Glomerular visceral epithelial cell (primary cell): Measurements from ENCODE around the gene CATSPERZ.
A peak's percentile ranks its signal among the peaks of the same experiment; 100 is the strongest.

Experiments
- DNase-seq: peaks from one replicate; pipeline ENCODE4 v3.0.0-alpha.2; 2016; ENCODE audit errors: extremely low spot score

The CATSPERZ gene

DNA sequence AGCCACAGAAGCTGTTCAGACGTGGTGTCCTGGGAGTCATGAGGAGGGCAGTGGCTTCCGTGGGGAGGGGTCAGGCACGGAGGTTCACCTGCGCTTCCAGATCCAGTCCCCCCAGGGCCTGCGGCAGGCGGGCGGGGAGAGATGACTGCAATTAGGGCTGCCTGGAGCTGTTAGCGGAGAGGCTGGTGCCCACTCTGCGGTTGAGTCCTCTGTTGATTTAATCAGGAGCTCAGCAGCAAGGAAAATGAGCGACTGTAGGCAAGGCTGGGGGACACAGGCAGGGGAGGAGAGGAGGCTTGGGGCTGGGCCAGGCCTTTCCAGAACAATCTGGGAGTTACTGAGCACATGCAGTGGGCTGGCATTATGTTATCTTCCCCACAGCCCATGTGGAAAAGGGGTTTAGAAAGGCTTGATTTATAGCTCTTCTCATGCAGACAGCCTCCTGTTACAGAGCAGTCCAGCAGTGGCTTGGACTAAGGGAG lies 35.7 kb upstream of the CATSPERZ start:
- DNase-seq = no peak

DNA sequence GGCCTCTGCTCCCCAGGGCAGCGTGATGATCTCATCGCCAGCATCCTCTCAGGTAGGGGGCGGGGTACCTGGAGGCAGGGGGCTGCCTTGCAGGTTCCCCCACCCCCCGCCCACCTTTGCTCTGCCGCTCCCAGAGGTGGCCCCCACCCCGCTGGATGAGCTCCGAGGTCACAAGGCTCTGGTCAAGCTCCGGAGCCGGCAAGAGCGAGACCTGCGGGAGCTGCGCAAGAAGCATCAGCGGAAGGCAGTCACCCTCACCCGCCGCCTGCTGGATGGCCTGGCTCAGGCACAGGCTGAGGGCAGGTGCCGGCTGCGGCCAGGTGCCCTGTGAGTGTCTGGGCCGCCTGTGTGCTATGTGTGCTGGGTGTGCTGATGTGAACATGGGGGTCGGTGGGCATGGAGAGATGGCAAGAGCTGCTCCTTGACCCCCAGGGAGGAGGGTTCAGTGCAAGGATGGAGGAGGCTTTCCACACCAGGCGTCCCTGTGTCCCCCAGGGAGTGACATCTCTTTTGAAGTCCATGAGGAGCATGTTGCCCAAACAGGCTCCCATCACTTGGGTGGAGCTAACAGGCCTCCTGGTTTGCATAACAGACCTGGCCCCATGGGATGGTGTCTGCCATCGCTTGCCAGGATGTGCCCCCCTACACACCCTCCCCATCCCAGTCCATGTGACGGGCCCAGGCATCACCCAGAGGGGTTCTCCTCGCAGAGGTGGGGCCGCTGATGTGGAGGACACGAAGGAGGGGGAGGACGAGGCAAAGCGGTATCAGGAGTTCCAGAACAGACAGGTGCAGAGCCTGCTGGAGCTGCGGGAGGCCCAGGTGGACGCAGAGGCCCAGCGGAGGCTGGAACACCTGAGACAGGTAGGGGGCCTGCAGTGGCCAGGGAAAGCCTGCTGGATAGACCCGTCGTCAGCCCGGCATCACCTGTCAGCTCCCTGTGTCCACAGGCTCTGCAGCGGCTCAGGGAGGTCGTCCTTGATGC lies 34.7 kb upstream of the CATSPERZ start:
- DNase-seq = no peak

DNA sequence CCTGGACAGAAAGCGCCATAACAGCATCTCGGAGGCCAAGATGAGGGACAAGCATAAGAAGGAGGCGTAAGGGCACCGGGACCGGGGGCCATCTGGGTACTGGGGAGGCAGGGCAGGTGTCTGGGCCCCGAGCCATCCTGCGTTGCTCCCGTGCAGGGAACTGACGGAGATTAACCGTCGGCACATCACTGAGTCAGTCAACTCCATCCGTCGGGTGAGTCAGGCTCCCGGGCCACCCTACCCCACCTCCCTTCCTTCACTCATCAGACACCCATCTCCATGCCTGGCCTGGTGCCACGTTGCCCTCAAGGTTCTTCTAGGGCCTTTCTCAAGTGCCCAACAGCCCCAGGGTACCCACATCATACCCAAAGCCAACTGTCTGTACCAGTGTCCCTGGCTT lies 33.8 kb upstream of the CATSPERZ start:
- peak; percentile 30 for DNase-seq

DNA sequence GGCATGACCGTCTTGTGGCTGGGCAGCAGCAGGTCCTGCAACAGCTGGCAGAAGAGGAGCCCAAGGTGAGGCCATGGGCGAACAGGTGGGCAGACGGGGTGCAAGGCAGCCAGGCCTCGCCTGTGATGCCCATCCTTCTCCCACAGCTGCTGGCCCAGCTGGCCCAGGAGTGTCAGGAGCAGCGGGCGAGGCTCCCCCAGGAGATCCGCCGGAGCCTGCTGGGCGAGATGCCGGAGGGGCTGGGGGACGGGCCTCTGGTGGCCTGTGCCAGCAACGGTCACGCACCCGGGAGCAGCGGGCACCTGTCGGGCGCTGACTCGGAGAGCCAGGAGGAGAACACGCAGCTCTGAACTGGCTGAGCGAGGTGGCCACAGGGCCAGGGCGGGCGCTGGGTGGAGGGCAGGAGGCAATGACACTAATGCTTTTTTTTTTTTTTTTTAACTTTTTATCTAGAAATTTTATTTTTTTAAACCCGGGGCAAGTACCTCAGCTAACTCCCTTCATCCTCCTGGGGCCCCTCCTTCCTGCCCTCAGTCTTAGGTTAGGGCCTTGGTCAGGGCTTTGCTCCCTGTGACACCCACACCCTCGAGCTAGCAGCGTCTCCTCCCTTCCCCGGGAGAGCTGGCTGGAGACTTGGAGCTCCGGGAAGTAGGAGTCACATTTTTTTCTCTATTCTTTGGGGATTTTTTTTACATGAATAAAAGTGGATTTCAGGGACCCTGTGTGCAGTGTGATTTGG lies 32.8 kb upstream of the CATSPERZ start:
- no peak for DNase-seq

- DNase-seq = peak; percentile 27
These were observed 31.9 kb upstream of the CATSPERZ start for GRCh38 chr11:64268025-64268892.

DNA sequence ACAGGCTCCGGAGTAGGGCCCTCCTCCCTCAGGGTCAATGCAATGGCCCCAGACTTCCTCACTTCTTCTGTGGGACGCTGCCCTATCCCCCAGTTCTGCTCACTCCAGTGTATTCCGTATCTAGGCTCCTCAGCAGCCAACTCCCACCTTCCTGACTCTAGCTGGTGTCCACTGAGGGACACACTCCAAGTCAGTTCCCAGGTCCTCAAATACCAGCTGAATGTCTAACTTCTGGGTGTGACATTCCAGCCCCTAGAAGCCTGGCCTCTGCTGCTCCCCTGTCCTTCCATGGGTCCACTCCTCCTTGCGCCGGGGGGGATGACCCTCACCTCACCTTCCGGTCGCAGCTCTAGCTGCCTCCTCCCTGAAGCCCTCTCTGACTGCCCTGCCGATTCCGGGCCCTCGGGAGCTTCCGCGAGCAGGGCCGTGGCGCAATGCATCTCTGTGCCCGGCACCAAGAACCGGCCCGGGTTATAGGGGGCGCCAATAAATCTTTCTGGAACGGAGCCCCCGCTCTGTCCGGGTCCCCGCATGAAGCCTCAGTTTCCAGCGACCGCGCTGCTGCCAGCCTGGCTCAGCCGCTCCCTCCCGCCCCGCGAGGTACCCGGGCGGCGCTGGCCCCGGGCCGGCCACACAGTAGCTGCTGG lies 31.1 kb upstream of the CATSPERZ start:
- peak; percentile 59 for DNase-seq

DNA sequence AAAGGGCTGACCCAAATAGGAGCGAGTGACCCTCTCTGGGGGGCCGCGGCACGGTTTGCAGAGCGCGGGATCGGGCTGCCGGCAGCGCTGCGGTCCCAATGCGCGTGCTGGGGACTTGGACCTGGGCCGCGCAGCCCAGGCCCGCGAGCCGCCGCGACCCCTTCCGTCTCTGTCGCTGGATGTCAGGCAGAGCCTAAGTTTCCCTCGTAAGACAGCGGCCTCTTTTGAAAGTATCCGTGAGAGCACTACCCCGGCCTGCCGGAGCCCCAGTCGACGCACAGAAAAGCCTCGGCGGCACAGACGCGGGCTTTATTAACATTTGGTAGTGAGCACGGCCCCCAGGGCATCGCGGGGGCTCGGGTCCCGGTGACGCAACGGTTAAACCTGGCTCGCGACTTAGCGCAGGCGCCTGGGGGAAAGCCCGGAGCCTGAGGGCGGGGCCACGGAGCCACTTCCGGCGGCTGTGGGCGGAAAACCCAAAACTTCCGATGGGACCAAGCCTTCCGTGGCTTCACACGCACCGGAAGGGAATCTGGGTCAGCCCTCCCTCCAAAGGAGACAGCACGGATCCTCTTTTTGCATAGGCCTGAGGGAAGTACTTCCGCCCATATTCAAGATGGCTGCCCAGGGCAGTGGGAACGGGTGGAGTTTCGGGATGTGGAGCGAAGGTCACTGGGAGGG lies 30.5 kb upstream of the CATSPERZ start:
- DNase-seq = peak; percentile 99

DNA sequence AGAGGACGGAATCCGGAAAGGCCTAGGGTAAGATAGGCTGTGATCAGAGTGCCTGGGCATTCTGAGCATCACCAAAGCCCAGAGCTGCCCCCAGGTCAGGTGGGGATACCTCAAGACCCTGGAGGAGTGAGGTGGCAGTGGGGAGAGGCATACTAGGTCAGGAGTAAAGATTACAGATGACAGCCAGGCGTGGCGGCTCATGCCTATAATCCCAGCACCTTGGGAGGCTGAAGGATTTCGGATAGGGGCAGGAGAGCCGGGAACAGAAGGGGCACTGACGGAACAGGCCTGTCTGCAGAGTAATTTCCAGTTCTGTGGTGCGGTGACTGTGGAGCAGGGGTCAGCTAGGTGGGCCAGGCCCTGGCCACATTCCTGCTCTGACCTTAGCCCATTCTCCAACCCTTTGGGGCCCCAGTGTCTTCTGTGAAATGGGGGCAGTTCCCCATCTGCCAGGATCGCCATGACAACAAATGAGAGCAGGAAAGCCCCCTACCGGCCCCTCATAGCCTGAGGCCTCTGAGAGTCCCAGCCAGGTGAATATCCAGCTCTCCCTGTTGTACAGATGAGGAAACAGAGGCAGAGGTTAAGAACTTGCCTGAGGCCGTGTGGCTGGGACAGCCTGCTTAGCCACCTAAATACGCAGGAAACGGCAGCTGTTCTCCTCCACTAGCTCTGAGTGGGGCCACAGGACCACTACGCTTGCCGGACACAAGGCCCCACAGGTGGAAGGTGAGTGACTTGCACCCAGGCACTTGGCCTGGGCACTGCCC lies 24.9 kb upstream of the CATSPERZ start:
- no peak for DNase-seq

DNA sequence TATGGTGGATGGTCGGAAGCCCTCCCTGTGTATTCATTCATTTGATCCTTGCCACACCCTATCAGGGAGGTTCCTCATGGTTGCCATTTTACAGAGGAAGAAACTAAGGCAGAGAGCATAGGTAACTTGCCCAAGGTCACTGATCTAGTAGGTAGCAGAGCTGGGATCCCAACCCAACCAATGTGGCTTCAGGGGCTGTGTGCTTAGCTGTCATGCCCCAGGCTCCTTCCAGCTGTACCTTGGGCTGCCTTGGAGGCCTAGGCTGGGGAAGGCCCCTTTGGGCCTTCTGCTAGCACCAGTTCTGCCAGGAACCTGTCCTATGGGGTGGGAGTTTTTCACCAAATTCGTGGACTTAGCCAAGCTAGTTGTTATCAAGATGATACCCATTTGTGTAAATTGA lies 24.3 kb upstream of the CATSPERZ start:
- no peak for DNase-seq

- DNase-seq = no peak
These were observed 23.3 kb upstream of the CATSPERZ start for GRCh38 chr11:64276653-64277431.

GRCh38 chr11:64278576-64279190 lies 21.5 kb upstream of the CATSPERZ start:
- DNase-seq = no peak

DNA sequence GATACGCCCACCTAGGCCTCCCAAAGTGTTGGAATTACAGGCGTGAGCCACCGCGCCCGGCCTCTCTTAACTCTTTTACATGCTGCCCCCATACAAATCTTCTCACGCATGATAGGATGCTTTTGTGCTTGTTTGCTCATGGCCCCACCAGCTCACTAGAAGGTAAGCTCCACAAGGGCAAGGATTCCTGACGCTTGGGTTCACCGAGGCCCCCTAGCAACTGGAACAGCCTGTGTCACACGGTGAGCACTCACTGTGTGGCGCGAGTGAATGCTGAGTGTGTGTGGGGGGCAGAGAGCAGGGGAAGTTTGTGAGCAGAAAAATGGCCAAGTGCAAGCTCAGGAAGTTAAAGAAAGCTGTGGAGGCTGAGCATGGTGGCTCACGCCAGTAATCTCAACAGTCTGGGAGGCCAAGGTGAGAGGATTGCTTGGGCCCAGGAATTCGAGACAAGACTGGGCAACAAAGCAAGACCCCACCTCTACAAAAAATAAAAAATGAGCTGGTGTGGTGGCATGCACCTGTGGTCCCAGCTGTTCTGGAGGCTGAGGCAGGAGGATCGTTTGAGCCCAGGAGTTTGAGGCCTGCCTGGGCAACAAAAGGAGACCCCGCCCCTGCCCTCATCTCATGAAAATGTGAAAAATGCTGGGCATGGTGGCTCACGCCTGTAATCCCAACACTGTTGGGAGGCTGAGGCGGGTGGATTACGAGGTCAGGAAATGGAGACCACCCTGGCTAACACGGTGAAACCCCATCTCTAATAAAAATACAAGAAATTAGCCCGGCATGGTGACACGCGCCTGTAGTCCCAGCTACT lies 18.0 kb upstream of the CATSPERZ start:
- DNase-seq = no peak

GRCh38 chr11:64283092-64283491 lies 17.1 kb upstream of the CATSPERZ start:
- DNase-seq = no peak

- peak; percentile 92 for DNase-seq
These were observed 15.9 kb upstream of the CATSPERZ start, which contains the start of gene BAD for GRCh38 chr11:64284048-64284961. Gene BAD (minus strand): TSS chr11:64284665. CDS start chr11:64284368, 297 bp downstream.

DNA sequence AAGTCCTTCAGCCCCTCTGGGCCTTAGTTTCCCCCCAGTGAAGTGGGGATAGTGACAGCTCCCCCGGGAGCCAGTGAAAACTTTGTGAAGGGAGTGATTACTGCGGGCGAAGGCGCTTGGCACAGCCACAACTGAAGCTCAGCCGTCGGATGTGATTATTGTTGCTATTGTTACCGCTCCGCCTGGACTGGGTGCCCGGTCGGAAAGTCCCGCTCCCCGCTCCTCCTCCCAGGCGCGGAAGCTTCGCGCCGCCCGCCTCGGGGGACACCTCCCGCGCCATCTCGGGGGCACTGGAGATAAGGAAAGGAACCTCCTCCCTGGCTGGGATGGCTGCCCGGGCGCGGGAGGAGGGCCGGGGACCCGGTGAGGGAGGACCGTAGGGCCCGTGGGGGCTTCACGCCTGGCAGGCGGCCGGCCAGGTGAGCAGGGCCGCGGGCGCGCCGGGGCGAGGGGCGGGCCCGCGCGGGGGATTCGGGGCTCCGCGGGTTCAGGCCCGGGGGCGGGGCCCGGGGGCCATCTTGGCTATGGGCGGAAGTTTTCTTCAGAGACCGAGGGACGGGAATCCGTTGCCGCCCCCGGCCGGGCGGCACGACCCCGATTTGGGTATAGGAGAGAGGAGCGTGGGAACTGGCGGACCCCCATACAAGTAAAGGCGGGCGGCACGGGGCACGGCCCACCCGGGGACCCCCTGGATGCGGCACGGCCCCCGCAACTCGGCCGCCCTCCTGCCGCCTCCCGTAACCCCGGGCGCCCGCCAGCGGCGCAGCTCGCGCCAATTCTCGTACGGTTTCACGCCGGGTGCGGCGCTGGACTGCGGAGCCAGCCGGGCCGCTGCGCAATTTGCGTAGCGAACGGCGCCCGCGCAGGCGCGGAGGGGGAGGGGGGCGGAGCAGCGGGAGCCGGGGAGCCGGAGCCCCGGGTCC lies 14.9 kb upstream of the CATSPERZ start, which contains the start of gene GPR137:
Gene GPR137 (plus strand): TSS at position 887 of the 923 bp plus-strand sequence. CDS start 677 bp downstream, outside the sequence.
- peak; percentile 72 for DNase-seq
